Stimulated activated CD8-positive, alpha-beta memory T cell treated with anti-CD3 and anti-CD28 coated beads, Interleukin-12 subunit alpha, Interleukin-12 subunit beta, amount 100 ng/mL, for 24 hours (primary cell): ENCODE results near the gene CRTC1.
A peak's percentile ranks its signal among the peaks of the same experiment; 100 is the strongest.

Experiments
- DNase-seq: peaks from one replicate; pipeline ENCODE4 v3.0.0-alpha.2; 2020; ENCODE audit errors: extremely low read depth

The CRTC1 gene

DNA sequence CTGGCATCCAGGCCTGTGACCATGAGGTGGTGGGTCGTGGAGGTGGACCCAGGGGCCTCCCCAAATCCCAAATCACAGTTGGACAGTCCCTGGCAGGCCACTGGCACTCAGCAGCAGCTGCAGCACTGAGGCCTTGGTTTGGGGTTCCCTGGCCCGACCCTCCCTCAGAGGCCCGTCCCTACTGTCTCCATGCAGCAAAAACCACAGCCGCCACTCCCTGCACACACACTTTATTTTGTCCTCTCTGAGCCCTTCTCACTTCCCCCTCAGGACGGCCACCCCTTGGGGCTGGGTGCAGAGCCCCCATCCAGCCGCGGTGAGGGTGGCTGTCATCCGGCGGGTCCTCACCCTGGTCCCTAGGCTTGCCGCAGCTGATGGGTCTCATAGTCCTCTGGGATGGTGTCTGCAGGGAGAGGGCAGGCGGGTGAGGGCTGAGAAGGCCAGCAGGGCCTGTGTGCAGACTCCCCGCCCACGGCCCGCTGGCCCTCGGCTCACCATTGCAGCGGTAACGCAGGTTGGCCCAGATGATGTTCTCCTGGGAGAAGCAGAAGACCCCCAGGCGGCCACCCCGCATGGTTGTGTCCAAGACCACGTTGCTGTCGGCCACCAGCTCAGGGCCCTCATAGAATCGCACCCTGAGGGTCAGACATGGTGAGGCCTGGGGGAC lies 99.2 kb downstream of the CRTC1 start:
- no peak for DNase-seq

- DNase-seq = no peak
These were observed 100.7 kb downstream of the CRTC1 start for GRCh38 chr19:18783958-18784785.

DNA sequence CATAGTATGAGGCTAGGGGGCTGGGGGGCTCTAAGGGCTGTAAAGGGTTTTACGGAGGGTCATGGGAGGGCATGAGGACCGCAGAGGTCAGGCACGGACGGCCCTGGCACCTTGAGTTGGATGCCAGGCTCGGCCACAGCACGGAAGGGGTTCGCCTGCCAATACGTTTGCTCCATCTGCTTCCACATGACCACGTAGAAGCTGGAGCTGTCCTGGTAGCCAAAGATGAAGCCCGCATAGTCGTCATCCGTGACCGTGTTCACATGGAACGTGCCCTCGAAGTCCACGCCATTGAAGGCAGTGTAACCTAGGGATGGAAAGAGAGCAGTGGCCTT lies 101.3 kb downstream of the CRTC1 start:
- no peak for DNase-seq

DNA sequence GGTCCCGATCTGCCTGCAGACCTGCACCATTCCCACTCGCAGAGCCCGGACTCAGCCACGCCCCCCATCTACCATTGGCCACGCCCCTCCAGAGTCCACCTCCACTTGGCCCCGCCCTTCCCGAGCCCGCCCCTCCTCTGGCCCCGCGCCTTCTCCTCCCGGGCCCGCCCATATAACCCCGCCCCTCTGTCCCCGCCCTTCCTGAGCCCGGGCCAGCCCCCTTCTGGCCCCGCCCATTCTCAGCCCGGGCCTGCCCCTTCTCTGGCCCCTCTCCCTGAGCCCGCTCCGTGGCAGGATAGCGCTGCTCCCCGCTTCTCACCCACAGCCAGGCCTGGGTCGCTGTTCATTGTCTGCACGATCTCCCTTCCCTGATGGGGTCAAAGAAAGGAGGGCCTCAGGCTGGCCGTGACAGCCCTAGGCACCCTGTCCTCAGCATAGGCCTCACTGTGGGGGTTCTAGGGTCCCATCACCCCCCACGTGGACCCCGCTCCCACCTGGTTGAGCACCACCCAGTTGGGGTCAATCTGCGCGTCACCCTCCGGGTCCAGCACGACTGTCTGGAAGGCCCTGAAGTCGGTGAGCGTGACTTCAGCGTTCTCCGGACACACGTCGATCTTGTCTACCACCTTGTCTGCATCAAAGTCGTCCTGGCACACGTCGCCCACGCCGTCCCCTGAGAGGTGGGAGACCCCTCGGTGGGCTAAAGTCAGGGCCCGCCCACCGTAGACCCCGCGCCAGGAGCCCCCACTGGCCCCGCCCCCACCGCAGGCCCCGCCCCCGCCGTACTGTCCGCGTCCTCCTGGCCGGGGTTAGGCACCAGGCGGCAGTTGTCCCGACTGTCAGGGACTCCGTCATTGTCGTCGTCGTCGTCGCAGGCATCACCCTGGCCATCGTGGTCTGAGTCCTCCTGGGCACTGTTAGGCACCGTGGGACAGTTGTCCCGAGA lies 102.0 kb downstream of the CRTC1 start:
- peak; percentile 41 for DNase-seq

GRCh38 chr19:18788529-18789421 lies 105.3 kb downstream of the CRTC1 start:
- no peak for DNase-seq

GRCh38 chr19:18789422-18789869 lies 106.0 kb downstream of the CRTC1 start:
- DNase-seq = no peak

DNA sequence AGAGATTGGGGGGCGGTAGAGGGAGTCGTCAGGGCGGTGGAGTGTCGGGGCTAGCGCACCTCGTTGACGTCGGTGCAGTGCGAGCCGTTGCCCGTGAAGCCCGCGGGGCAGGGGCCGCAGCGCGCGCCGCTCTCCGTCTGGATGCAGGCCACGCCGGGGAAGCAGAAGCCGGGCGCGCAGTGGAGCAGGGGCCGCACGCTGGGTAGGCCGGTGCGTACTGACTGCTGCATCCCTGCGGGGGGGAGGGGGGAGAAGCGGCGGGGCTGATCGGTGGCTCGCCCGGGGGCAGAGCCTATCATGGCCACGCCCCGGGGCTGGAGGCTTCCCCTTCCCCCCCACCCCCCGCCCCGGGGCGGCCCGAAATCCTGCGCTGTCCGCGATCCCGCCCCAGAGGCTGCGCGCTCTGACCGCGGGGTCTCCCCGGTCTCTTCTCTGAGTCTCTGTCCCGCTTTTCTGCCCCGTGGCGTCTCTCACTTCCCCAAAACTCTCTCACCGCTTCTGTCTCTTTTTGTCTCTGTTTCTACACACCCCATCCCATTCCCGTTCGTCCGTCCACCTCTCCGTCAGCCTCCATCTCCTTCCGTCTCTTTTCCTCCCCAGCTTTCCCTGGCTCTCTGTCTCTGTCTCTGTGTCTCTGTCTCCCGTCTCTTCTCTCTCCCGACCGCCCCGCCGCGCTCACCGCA lies 106.5 kb downstream of the CRTC1 start:
- no peak for DNase-seq

DNA sequence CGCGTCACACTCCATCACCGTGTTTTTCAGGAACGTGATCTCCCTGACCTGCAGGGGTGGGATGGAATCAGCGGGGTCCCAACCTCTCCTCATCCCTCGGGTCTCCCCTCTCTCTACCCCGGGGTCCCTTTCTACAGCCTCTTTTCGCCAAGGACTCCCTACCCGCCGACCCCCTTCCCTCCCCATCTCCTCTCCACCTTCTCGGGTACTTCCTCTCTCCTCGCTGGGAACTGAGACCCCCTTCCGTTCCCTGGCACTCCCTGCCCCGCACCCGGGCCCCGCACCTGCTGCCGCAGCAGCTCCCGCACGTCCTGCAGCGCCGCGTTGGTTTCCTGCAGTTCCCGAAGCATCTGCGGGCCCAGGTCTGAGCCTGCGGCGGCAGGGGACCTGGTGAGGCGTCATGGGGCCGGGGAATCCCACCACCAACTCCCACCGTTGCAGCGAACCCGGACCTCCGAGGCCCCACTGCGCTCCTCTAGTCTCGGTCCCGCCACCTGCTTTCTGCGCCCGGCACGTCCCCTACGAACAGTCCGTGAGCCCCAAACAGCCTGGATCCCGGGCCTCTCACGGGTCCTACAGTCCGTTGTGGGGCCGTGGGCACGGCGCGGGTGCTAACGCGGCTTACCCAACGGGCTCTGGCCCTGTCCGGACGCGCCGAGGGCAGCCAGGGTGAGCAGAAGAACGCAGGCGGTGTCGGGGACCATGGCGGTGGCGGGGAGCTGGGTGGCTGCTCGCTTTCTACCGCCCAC lies 107.3 kb downstream of the CRTC1 start, which contains the start of gene COMP:
TSS of gene COMP (minus strand) at position 740 of the 749 bp plus-strand sequence. CDS start at position 704, 36 bp downstream.
- DNase-seq = no peak

DNA sequence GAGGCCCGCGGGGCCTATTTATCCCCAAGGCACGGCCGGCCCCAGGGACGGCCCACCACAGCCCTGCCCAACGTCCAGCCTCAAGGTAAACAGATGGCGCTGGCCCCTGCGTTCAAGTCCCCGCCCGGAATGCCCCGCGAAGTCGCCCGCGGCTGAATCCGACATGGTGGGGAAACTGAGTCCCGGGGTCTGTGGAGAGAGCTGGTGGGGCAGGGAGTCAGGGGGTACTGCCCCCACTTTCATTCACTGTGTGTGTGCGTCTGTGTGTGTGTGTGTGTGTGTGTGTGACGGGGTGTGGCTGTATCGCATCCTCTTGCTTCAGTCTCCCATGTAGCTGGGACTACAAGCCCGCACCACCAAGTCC lies 107.8 kb downstream of the CRTC1 start:
- no peak for DNase-seq

- no peak for DNase-seq
These were observed 109.2 kb downstream of the CRTC1 start for GRCh38 chr19:18792661-18793060.

GRCh38 chr19:18793144-18794028 lies 109.9 kb downstream of the CRTC1 start:
- DNase-seq = no peak

- DNase-seq = no peak
These were observed 110.5 kb downstream of the CRTC1 start for GRCh38 chr19:18794029-18794313.

- DNase-seq = no peak
These were observed 111.2 kb downstream of the CRTC1 start for GRCh38 chr19:18794692-18795091.

GRCh38 chr19:18795540-18795939 lies 112.1 kb downstream of the CRTC1 start:
- DNase-seq = no peak

DNA sequence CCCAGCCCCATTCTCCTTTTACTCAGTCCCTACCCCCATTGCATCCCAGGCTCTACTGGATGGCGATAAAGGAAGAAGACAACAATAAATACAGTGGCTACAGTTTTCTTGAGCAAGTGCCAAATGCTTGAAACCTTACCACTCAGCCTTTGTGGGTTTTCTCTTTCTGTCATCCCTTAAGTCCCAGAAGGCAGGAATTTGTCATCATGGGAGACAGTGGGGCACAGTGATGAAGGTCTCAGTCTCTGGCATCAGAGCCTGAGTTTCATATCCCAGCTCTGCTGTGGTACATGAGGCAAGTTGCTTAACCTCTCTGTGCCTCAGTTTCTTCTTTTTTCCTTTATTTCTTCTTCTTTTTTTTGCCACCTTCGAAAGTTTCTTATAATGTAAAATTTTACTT lies 112.8 kb downstream of the CRTC1 start:
- DNase-seq = no peak

DNA sequence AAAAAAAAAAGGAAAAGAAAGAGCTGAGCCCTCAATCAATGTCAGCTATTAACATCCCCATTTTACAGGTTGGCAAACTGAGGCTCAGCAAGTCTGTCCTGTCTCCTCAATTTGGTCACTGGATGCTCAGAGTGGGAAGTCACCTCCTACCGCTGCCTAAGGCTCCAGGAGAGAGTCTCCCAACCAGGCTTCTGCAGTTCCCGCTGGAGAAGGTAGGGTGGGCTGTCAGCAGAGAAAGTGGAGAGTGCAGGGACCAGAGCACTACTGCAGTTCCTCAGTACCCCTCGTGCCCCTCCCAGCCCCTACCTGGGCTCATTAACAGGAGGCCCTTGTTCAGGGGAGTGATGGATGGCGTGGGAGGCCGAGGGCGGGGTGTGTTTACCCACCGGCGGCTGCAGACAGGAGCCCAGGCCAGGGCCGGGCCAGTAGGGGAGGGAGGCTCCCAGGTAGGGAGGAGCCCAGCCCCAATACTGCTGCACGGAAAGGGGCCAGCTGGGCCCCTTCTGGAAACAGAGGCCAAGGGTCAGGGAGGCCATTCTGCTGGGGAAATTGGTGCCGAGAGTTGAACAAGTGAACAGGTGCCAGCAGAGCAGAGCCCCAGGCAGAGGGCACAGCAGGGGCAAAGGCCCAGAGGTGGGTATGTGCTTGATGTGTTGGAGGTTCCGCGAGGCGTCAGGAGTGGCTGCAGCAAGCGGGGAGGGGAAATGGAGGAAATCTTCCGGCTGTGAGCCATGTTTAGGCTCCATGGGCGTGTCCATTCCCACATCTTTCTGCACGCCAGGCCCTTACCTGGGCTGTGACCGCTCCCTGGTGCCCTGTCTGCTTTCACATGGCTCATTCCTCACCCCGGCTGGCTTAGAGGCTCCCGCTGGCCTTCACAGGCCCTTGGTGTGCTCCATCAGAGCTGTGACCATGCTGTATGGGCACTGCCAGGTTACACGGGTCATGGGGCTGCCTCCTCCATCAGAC lies 115.2 kb downstream of the CRTC1 start:
- no peak for DNase-seq

GRCh38 chr19:18799389-18799970 lies 116.0 kb downstream of the CRTC1 start:
- no peak for DNase-seq
